Measurements from ENCODE around the gene TSTD1.
"Not testable (repeated sequence)": the region's sequence is repeated elsewhere in the genome, so short reads cannot be mapped to it uniquely, and the experiment has no call there.

TSTD1 gene

DNA sequence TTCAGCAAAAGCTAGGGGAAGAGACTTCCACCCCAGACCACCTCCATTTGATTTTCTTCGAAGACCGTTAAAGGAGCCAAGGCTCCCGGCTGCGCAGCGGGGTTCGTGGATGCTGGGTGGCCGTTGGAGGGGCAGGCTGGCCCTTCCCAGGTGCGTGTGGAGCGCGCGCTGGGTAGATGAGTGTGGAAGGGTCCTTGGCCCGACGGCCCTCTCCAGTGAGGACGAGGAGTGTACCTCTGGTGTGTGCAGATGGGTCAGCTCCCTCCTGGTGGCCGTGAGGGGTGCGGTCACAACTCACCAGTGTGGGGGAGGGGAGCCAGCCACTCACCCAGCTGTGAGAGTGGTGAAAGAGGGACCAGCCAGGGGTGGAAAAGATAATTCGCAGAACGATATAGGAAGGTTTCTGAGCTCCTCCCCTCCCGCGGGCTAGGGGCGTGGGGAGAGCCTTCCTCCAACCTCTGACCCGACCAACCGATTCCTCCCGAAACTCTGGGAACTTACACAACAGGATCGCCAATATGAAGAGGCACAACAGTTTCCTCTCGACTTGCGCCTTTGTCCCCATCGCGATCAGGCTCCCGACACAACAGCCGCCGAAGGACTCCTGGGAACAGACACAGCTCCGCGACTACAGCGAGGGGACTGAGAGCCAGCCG is 18.1 kb downstream of the TSTD1 start, which contains the start of gene F11R:
TSS of gene F11R (minus strand) at position 644 of the 656 bp plus-strand sequence. CDS start at position 565, 79 bp downstream.
- no peak for DNase-seq (ENCODE audit: low read depth)
- peak within 1 kb of the TSS; percentile 31 for H3K4me3 ChIP-seq (ENCODE audit: control insufficient read depth, low read depth, low read length)
- no peak for TF ChIP-seq CTCF (conservative IDR thresholded peaks at IDR 0.05; ENCODE audit: control insufficient read depth, insufficient read depth, low read depth, low read length)

- no peak overlapping the region for H3K4me3 ChIP-seq (ENCODE audit: control insufficient read depth, low read depth, low read length)
- no peak for DNase-seq (ENCODE audit: low read depth)
These were observed 18.8 kb downstream of the TSTD1 start for GRCh38 chr1:161019751-161020495.

GRCh38 chr1:161019111-161019660 is 19.6 kb downstream of the TSTD1 start:
- not testable (repeated sequence) for DNase-seq (ENCODE audit: low read depth); H3K4me3 ChIP-seq (ENCODE audit: control insufficient read depth, low read depth, low read length)

More at GRCh38 chr1:161019751-161020495, 18.8 kb downstream of the TSTD1 start:
- TF ChIP-seq CTCF (conservative IDR thresholded peaks at IDR 0.05; ENCODE audit: control insufficient read depth, insufficient read depth, low read depth, low read length) = no peak

- TF ChIP-seq CTCF (conservative IDR thresholded peaks at IDR 0.05; ENCODE audit: control insufficient read depth, insufficient read depth, low read depth, low read length) = no peak
- no peak overlapping the region for H3K4me3 ChIP-seq (ENCODE audit: control insufficient read depth, low read depth, low read length)
These were observed 20.2 kb downstream of the TSTD1 start for GRCh38 chr1:161018631-161018930.

DNA sequence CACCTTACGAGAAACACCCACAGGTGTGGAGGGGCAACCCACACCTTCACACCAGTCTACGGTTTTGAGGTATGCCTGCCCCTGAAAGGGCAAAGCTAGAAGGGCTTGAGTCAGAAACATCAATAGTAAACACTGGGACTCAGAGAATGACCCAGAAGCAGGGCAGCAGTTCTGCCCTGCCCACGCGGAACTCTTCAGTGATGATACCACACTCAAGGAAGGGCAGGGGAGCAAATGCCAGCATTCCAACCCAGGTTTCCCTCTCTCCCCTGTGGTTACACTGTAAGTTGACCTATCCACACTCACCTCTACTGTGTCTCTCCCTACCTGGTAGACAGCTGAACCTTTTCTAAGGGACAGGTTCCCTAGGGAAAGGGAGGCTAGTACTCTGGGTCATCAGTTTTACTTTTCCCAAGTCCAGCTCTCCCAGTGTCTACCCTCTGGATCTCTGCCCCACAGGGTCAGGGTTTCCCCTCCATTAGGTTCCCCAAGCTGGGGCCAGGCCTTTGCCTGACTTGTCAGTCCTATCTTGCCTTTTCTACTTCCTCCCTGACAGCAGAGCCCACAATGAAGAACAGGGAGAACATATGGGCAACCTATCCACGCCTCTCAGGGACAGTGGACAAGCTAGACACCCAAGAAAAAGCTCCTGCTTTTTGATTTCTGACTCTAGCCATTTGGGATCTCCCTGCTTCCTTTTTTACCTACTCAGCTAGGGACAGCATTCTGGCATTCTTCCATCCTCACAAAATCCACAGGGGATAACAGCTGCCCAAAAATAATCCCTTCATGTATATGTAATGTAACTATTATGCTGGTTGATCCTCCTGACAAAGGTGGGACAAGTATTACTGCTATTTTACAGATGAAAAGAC is 20.8 kb downstream of the TSTD1 start:
- no peak overlapping the region for H3K4me3 ChIP-seq (ENCODE audit: control insufficient read depth, low read depth, low read length)
- no peak for DNase-seq (ENCODE audit: low read depth)
- TF ChIP-seq CTCF (conservative IDR thresholded peaks at IDR 0.05; ENCODE audit: control insufficient read depth, insufficient read depth, low read depth, low read length) = no peak

More at GRCh38 chr1:161018631-161018930, 20.2 kb downstream of the TSTD1 start:
- no peak for DNase-seq (ENCODE audit: low read depth)

GRCh38 chr1:161017181-161017580 is 21.6 kb downstream of the TSTD1 start:
- not testable (repeated sequence) for H3K4me3 ChIP-seq (ENCODE audit: control insufficient read depth, low read depth, low read length); DNase-seq (ENCODE audit: low read depth)

GRCh38 chr1:161016683-161017082 is 22.1 kb downstream of the TSTD1 start:
- not testable (repeated sequence) for H3K4me3 ChIP-seq (ENCODE audit: control insufficient read depth, low read depth, low read length); DNase-seq (ENCODE audit: low read depth)
